HG03060 (cell line): ENCODE data around the gene DPP4.

Experiments
- ATAC-seq: cut with Tn5 transposase; IDR thresholded peaks from one replicate; pipeline ENCODE4 v1.9.1; 2021; ENCODE audit warnings: low read depth, moderate number of reproducible peaks; ENCODE audit not compliant: unreplicated experiment

DPP4 gene

GRCh38 chr2:162086904-162087303, 12.9 kb upstream of the DPP4 start:
- ATAC-seq, result no peak

GRCh38 chr2:162085090-162085891, 11.3 kb upstream of the DPP4 start:
- no peak for ATAC-seq

- ATAC-seq, result no peak
Observed at GRCh38 chr2:162084536-162084935, 10.5 kb upstream of the DPP4 start.

GRCh38 chr2:162082681-162083080, 8.7 kb upstream of the DPP4 start:
- ATAC-seq, result no peak

GRCh38 chr2:162082036-162082435, 8.0 kb upstream of the DPP4 start:
- ATAC-seq, result no peak

- ATAC-seq, result no peak
Observed at GRCh38 chr2:162079514-162079913, 5.5 kb upstream of the DPP4 start.

GRCh38 chr2:162075689-162076132, 1.7 kb upstream of the DPP4 start:
- ATAC-seq, result no peak

GRCh38 chr2:162074928-162075688, 1.1 kb upstream of the DPP4 start:
- no peak for ATAC-seq

- no peak for ATAC-seq
Observed at GRCh38 chr2:162074632-162074895, 549 bp upstream of the DPP4 start.

GRCh38 chr2:162072976-162073887, 783 bp downstream of the DPP4 start:
- ATAC-seq, result no peak

- peak; percentile 43 for ATAC-seq
Observed at GRCh38 chr2:162072181-162072702, 1.8 kb downstream of the DPP4 start.

- ATAC-seq, result no peak
Observed at GRCh38 chr2:162071001-162071400, 3.0 kb downstream of the DPP4 start.

GRCh38 chr2:162070228-162070936, 3.6 kb downstream of the DPP4 start:
- no peak for ATAC-seq

- no peak for ATAC-seq
Observed at GRCh38 chr2:162069267-162069903, 4.6 kb downstream of the DPP4 start.

- no peak for ATAC-seq
Observed at GRCh38 chr2:162067596-162067995, 6.4 kb downstream of the DPP4 start.

- no peak for ATAC-seq
Observed at GRCh38 chr2:162065767-162066166, 8.2 kb downstream of the DPP4 start.

- ATAC-seq, result peak; percentile 25
Observed at GRCh38 chr2:162063899-162064298, 10.1 kb downstream of the DPP4 start.

GRCh38 chr2:162063281-162063680, 10.7 kb downstream of the DPP4 start:
- no peak for ATAC-seq

GRCh38 chr2:162062559-162062958, 11.5 kb downstream of the DPP4 start:
- no peak for ATAC-seq

GRCh38 chr2:162061021-162061420, 13.0 kb downstream of the DPP4 start:
- ATAC-seq, result no peak
